HepG2 (cell line): Measurements from ENCODE around the gene CDYL. TPM values are rescaled to one million over a fixed set of nuclear protein-coding genes. Genes with fewer than 3 reads are reported as not detected.

Experiments
- ATAC-seq: fragments of 200-7000 bp; cut with Tn5 transposase; 3 replicates; pipeline ENCODE4 v1.9.1; 2020; ENCODE audit warnings: mild to moderate bottlenecking, moderate library complexity
- BruUV-seq: library from RNA; stranded (reverse); fragments of 400-500 nt; replicated peaks from 2 replicates; lab custom pipeline; 2021; lab: Mats Ljungman, UMichigan
- CTCF ChIA-PET: fragments of 300-600 bp; formaldehyde crosslinking; extraction: SDS; loops from one replicate; lab custom pipeline; 2021; ENCODE audit warnings: low total read pairs, inconsistent platforms, low intra/inter-chr PET ratio; lab: Yijun Ruan, JAX
- POLR2A ChIA-PET: fragments of 350-600 bp; sonication (Branson Sonifier 250); formaldehyde crosslinking; loops from one replicate; lab custom pipeline; 2020; ENCODE audit warnings: antibody characterized with exemption, inconsistent platforms; lab: Yijun Ruan, JAX
- DNase-seq: peaks from one replicate; pipeline ENCODE4 v3.0.0-alpha.2; 2015; ENCODE audit warnings: low spot score
- FAIRE-seq: peaks from 3 replicates; lab custom pipeline; 2011; peaks lifted over from hg19 to GRCh38; lab: Jason Lieb, UNC
- H2AFZ ChIP-seq: one replicate; pipeline ENCODE4 v1.6.1; 2011; ENCODE audit warnings: low read length, inconsistent platforms
- H3K27ac ChIP-seq: fragments of 300-600 bp; 3 replicates; pipeline ENCODE4 v1.8.0; 2011; ENCODE audit warnings: mixed run types, mild to moderate bottlenecking, mixed read lengths, low read length, inconsistent platforms; ENCODE audit not compliant: insufficient read depth; ENCODE audit errors: extremely low read length
- H3K27me3 ChIP-seq, 2 experiments: fragments of 200-600 bp in 1 of 2; 2 replicates in 1 of 2; 3 replicates in 1 of 2; pipeline versions ENCODE4 v1.6.0 to v1.8.0; 2011; ENCODE audit warnings: low read length in 2 of 2, mild to moderate bottlenecking in 2 of 2, moderate library complexity in 2 of 2, inconsistent platforms in 1 of 2; ENCODE audit not compliant: insufficient read depth in 2 of 2, control insufficient read depth in 1 of 2
- H3K36me3 ChIP-seq, 2 experiments: fragments of 200-600 bp in 1 of 2; replicated peaks in 1 of 2; 2 replicates in 1 of 2; 3 replicates in 1 of 2; pipeline versions ENCODE4 v1.5.1 to v1.8.0; 2011; ENCODE audit warnings: low read length in 2 of 2, inconsistent platforms in 1 of 2; ENCODE audit not compliant: insufficient read depth in 2 of 2, control insufficient read depth in 1 of 2
- H3K4me1 ChIP-seq: 2 replicates; pipeline ENCODE4 v1.5.1; 2012; ENCODE audit warnings: low read length, inconsistent platforms; ENCODE audit not compliant: insufficient read depth
- H3K4me2 ChIP-seq: 2 replicates; pipeline ENCODE4 v1.6.0; 2011; ENCODE audit warnings: low read depth, low read length, inconsistent platforms
- H3K4me3 ChIP-seq, 3 experiments: fragments of 200-600 bp in 1 of 3; sonication (generic), shearing (Covaris generic) in 1 of 3; replicated peaks in 1 of 3; 2 replicates each; pipeline ENCODE4 v1.5.1; 2011 to 2016; ENCODE audit warnings: low read length in 3 of 3, inconsistent platforms in 2 of 3, low read depth in 2 of 3, mild to moderate bottlenecking in 2 of 3, control low read depth in 1 of 3, mixed read lengths in 1 of 3; ENCODE audit not compliant: insufficient read depth in 1 of 3
- H3K79me2 ChIP-seq: one replicate; pipeline ENCODE4 v1.6.1; 2011; ENCODE audit warnings: low read length, inconsistent platforms; ENCODE audit not compliant: insufficient read depth
- H3K9ac ChIP-seq: 2 replicates; pipeline ENCODE4 v1.6.0; 2011; ENCODE audit warnings: mild to moderate bottlenecking, low read depth, low read length, inconsistent platforms; ENCODE audit not compliant: insufficient read depth
- H3K9me3 ChIP-seq: 2 replicates; pipeline ENCODE4 v1.5.1; 2012; ENCODE audit warnings: mild to moderate bottlenecking, low read length
- H4K20me1 ChIP-seq: 2 replicates; pipeline ENCODE4 v1.6.0; 2011; ENCODE audit warnings: inconsistent platforms, mild to moderate bottlenecking, low read length, moderate library complexity; ENCODE audit not compliant: insufficient read depth
- STAG1 ChIP-seq: sonication (generic); formaldehyde crosslinking; IDR thresholded peaks from 2 replicates; pipeline ENCODE4 v1.4.0; 2020; ENCODE audit warnings: missing genetic modification reagents
- THAP11 ChIP-seq: IDR thresholded peaks from 2 replicates; pipeline ENCODE4 v1.6.1; 2016; ENCODE audit warnings: missing biosample characterization, missing genetic modification reagents
- ZNF3 ChIP-seq: IDR thresholded peaks from 2 replicates; pipeline ENCODE4 v1.7.0; 2017; ENCODE audit warnings: inconsistent platforms
- WGBS: methylation state at CpG from one replicate; pipeline ENCODE4 v1.1.6; 2017; ENCODE audit warnings: low lambda C conversion rate; 5-methylcytosine and 5-hydroxymethylcytosine counted together
- in situ Hi-C: cut with HindIII; loops from 2 replicates; pipeline ENCODE4 v1.10.0; 2017; ENCODE audit warnings: low pct_unique_long_range_greater_than_20kb; ENCODE audit not compliant: extremely low pct_ligation_motif_present
- intact Hi-C: fragments of 100-400 bp; cut with micrococcal nuclease; formaldehyde crosslinking; loops from one replicate; pipeline ENCODE4 v1.10.0; 2022; ENCODE audit not compliant: unreplicated experiment
- polyA plus RNA-seq, 8 experiments: library from polyadenylated mRNA; depleted of rRNA in 3 of 8; stranded (reverse) in 7 of 8; unstranded in 1 of 8; fragments of >200 nt; fragmentation: Illumina TruSeq in 4 of 8; extraction: Trizol in 4 of 8; gene quantifications; 2 replicates each; pipeline versions ENCODE4 v1.2.1 to v1.2.3, GENCODE V29; 2011 to 2016; ENCODE audit warnings: low read depth in 4 of 8, missing spikeins in 1 of 8, mixed read lengths in 1 of 8; ENCODE audit not compliant: insufficient read depth in 1 of 8
- total RNA-seq, 5 experiments: library from RNA; depleted of rRNA; stranded (reverse); fragments of >200 nt; fragmentation: Illumina TruSeq; extraction: Trizol; gene quantifications; 2 replicates each; pipeline ENCODE4 v1.2.3, GENCODE V29; 2016; ENCODE audit warnings: low read depth in 1 of 5
- TF ChIP-seq, protein P1 (sequence below): sonication (generic); formaldehyde crosslinking; IDR thresholded peaks from 2 replicates; pipeline ENCODE4 v1.4.0; 2020; ENCODE audit warnings: missing genetic modification reagents
- TF ChIP-seq, protein P2 (sequence below): IDR thresholded peaks from 2 replicates; pipeline ENCODE4 v1.6.1; 2016; ENCODE audit warnings: control low read depth

CDYL gene
- total and polyA plus RNA-seq, 2 of the 13 experiments (the other 11 are each of a cell fraction or from before 2014, with no cell fraction given): 22.8 to 105 TPM

DNA sequence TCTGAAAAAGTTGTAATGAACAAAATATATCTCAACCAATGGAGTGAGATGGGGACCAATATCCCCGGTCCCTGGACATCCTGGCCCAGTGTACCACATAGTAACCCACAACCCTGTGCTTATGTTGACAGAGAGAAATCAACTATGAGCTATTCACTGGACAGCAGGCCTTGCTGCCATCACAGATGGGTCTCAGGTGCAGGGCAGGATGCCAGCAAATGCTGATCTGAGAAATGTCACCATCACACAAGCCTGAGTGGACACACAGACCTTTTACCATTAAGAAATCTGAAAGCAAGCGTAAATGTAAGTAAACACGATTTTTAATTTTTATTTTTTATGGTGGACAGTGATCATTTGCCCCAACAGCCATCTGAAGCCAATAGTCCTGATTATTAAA, 218.5 kb downstream of the CDYL start:
- TF ChIP-seq, protein P1, sequence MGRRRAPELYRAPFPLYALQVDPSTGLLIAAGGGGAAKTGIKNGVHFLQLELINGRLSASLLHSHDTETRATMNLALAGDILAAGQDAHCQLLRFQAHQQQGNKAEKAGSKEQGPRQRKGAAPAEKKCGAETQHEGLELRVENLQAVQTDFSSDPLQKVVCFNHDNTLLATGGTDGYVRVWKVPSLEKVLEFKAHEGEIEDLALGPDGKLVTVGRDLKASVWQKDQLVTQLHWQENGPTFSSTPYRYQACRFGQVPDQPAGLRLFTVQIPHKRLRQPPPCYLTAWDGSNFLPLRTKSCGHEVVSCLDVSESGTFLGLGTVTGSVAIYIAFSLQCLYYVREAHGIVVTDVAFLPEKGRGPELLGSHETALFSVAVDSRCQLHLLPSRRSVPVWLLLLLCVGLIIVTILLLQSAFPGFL: no peak
- TF ChIP-seq THAP11 (CRISPR knock-in tag): no peak
- TF ChIP-seq, protein P2, sequence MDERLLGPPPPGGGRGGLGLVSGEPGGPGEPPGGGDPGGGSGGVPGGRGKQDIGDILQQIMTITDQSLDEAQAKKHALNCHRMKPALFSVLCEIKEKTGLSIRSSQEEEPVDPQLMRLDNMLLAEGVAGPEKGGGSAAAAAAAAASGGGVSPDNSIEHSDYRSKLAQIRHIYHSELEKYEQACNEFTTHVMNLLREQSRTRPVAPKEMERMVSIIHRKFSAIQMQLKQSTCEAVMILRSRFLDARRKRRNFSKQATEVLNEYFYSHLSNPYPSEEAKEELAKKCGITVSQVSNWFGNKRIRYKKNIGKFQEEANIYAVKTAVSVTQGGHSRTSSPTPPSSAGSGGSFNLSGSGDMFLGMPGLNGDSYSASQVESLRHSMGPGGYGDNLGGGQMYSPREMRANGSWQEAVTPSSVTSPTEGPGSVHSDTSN (CRISPR knock-in tag): no peak
- CTCF ChIA-PET: no interaction called here
- intact Hi-C loops: no loop called here

DNA sequence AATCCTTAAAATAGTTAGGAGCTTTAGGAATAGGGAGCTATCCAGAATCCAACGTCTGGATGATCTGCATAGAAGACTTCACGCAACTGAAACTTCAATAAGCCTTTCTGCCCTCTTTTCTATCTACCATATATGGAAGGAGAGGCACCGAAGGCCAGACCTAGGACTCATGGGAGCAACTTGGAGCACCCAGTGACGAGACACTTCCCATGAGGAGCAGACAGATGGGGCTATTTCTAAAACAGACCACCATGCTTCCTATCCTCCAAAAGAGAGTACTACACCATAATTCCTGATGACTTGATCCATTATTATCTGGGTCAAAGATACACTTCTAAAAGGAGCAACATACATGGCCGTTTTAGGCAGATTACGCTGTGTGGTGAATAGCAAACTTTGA, 221.7 kb downstream of the CDYL start:
- BruUV-seq: no TSS peak
- H2AFZ ChIP-seq: no peak overlapping the region
- peak; percentile 52; the same call in 2 of the 3 replicates for ATAC-seq
- intact Hi-C loops: no loop called here
- TF ChIP-seq STAG1 (CRISPR knock-in tag) (0 out of 2 replicates have a peak, but pooled peaks have one; percentile 19), ZNF3 (no peak)
- TF ChIP-seq, all 625 proteins: peak for 1
- 77% methylated on average over 6 of the region's 6 CpGs for WGBS
- Histone ChIP-seq H3K27ac (no peak overlapping the region), H3K9ac (no peak overlapping the region), H3K4me1 (peaks cover 22% of the 10 kb centered on the region), H3K27me3 (no peaks in the 10 kb centered on the region), H3K4me2 (no peak overlapping the region), H4K20me1 (no peaks in the 10 kb centered on the region), H3K9me3 (no peaks in the 10 kb centered on the region), H3K4me3 (no peak overlapping the region), H3K36me3 (peaks cover 18 to 67% of the 10 kb centered on the region in 2 experiments), H3K79me2 (peaks cover 7% of the 10 kb centered on the region)
- FAIRE-seq (no peak), DNase-seq (no peak)
- in situ Hi-C loops: no loop called here
- CTCF ChIA-PET: no interaction called here
- POLR2A ChIA-PET: no interaction called here

More for the DNA sequence above, 218.5 kb downstream of the CDYL start:
- Histone ChIP-seq H2AFZ (no peak overlapping the region), H3K79me2 (no peaks in the 10 kb centered on the region), H3K4me2 (no peak overlapping the region), H3K4me3 (no peak overlapping the region), H3K9me3 (no peaks in the 10 kb centered on the region), H3K27me3 (no peaks in the 10 kb centered on the region), H3K4me1 (no peaks in the 10 kb centered on the region), H3K27ac (no peak overlapping the region), H3K36me3 (peaks cover 10 to 48% of the 10 kb centered on the region in 2 experiments), H3K9ac (no peak overlapping the region), H4K20me1 (no peaks in the 10 kb centered on the region)
- in situ Hi-C loops: no loop called here
- 78% methylated on average over 3 of the region's 3 CpGs for WGBS
- ATAC-seq: no peak
- DNase-seq: no peak
- POLR2A ChIA-PET: no interaction called here
- BruUV-seq: no TSS peak
- no peak for FAIRE-seq
